ENCODE data around the gene IRX6.

DNA sequence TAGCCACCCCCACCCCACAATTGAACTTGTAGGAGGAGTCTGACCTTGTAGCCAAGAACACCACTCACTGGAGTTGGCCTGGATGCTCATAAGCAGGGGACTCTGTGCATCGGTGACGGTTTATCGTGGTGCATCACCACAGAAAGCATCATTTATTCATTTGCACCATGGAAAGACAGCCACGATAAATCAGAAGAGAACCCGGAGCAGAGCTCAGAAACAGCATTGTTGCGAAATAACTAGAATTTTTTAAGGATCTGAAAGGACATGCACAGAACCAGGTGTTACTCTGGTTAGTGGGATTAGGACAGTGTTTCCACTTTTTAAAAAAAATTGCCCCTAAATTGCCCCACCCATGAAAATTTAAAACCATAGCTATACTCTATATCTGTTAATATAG is 44.4 kb upstream of the IRX6 start:
- TF ChIP-seq, protein P1, sequence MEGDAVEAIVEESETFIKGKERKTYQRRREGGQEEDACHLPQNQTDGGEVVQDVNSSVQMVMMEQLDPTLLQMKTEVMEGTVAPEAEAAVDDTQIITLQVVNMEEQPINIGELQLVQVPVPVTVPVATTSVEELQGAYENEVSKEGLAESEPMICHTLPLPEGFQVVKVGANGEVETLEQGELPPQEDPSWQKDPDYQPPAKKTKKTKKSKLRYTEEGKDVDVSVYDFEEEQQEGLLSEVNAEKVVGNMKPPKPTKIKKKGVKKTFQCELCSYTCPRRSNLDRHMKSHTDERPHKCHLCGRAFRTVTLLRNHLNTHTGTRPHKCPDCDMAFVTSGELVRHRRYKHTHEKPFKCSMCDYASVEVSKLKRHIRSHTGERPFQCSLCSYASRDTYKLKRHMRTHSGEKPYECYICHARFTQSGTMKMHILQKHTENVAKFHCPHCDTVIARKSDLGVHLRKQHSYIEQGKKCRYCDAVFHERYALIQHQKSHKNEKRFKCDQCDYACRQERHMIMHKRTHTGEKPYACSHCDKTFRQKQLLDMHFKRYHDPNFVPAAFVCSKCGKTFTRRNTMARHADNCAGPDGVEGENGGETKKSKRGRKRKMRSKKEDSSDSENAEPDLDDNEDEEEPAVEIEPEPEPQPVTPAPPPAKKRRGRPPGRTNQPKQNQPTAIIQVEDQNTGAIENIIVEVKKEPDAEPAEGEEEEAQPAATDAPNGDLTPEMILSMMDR (conservative IDR thresholded peaks at IDR 0.05; ENCODE audit: low read depth, low read length): no peak
- TF ChIP-seq, protein P2, sequence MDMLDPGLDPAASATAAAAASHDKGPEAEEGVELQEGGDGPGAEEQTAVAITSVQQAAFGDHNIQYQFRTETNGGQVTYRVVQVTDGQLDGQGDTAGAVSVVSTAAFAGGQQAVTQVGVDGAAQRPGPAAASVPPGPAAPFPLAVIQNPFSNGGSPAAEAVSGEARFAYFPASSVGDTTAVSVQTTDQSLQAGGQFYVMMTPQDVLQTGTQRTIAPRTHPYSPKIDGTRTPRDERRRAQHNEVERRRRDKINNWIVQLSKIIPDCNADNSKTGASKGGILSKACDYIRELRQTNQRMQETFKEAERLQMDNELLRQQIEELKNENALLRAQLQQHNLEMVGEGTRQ (IDR thresholded peaks at IDR 0.05; ENCODE audit: low read depth, low read length): no peak
- TF ChIP-seq, protein P3, sequence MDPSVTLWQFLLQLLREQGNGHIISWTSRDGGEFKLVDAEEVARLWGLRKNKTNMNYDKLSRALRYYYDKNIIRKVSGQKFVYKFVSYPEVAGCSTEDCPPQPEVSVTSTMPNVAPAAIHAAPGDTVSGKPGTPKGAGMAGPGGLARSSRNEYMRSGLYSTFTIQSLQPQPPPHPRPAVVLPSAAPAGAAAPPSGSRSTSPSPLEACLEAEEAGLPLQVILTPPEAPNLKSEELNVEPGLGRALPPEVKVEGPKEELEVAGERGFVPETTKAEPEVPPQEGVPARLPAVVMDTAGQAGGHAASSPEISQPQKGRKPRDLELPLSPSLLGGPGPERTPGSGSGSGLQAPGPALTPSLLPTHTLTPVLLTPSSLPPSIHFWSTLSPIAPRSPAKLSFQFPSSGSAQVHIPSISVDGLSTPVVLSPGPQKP (IDR thresholded peaks at IDR 0.05; ENCODE audit: borderline replicate concordance, low read depth, low read length): no peak
- TF ChIP-seq CHD1 (IDR thresholded peaks at IDR 0.05; ENCODE audit: low read depth, low read length) (no peak), POLR2A (IDR thresholded peaks at IDR 0.05; ENCODE audit: low read depth, low read length) (no peak), SMC3 (IDR thresholded peaks at IDR 0.05; ENCODE audit: low read depth, low read length) (no peak), FOS (IDR thresholded peaks at IDR 0.05; ENCODE audit: low read depth, low read length) (no peak), MAFK (IDR thresholded peaks at IDR 0.05; ENCODE audit: low read depth, low read length) (no peak)
